K562 treated with DMSO at 1 percent for 24 hours (cell line): Measurements from ENCODE around the gene ZNF616. TPM values are rescaled to one million over a fixed set of nuclear protein-coding genes. Genes with fewer than 3 reads are reported as not detected.

Source experiments
- total RNA-seq: library from RNA; unstranded; fragments of 300-600 nt; gene quantifications from 2 replicates; pipeline ENCODE4 v1.2.3, GENCODE V29; 2022; ENCODE audit warnings: low read depth; ENCODE audit not compliant: insufficient read depth

Gene ZNF616
- 5.3 and 5.9 TPM in 2 replicates for total RNA-seq

GRCh38 chr19:52139252-52140031, at the start of gene ZNF616:
ZNF616 (minus strand) TSS chr19:52139938; CDS start chr19:52130512, 9,426 bp downstream.

GRCh38 chr19:52171321-52172169, 31.8 kb upstream of the ZNF616 start, which contains the start of gene ZNF836:
ZNF836 (minus strand) TSS chr19:52171621; CDS start chr19:52168072, 3,549 bp downstream.

GRCh38 chr19:52095172-52096014, 44.3 kb downstream of the ZNF616 start, which contains the start of gene ZNF841:
ZNF841 (minus strand) TSS chr19:52095765; CDS start chr19:52084801, 10,964 bp downstream.

Other genes with a start within 250 kb of the ZNF616 start
- 2.2 TPM in 2 replicates for gene ZNF649, start 234.9 kb downstream of the ZNF616 start, total RNA-seq
- gene ZNF613, start 212.5 kb downstream of the ZNF616 start, total RNA-seq, result 1.4 and 3.1 TPM in 2 replicates
- 1.5 and 3.0 TPM in 2 replicates for gene ZNF350, start 153.1 kb downstream of the ZNF616 start, total RNA-seq
- 2.5 and 3.9 TPM in 2 replicates for gene ZNF615, start 131.7 kb downstream of the ZNF616 start, total RNA-seq
- gene ZNF614, start 111.6 kb downstream of the ZNF616 start, total RNA-seq, result 2.6 and 3.5 TPM in 2 replicates
- gene ZNF432, start 91.1 kb downstream of the ZNF616 start, total RNA-seq, result 1.7 and 2.7 TPM in 2 replicates
- gene ZNF841, start 44.2 kb downstream of the ZNF616 start, total RNA-seq, result 3.5 and 4.8 TPM in 2 replicates
- 0.54 and 0.94 TPM in 2 replicates for gene ZNF836, start 31.7 kb upstream of the ZNF616 start, total RNA-seq
- gene PPP2R1A, start 50.1 kb upstream of the ZNF616 start, total RNA-seq, result 143 and 145 TPM in 2 replicates
- gene ZNF766, start 129.6 kb upstream of the ZNF616 start, total RNA-seq, result 2.9 and 4.0 TPM in 2 replicates
- 2.6 and 6.0 TPM in 2 replicates for gene ZNF480, start 157.2 kb upstream of the ZNF616 start, total RNA-seq
- gene ZNF610, start 196.3 kb upstream of the ZNF616 start, total RNA-seq, result not detected in 2 replicates
- gene ZNF880, start 230.0 kb upstream of the ZNF616 start, total RNA-seq, result not detected in 2 replicates